K562 (cell line): ENCODE measurements around the gene GLRX5. TPM values are rescaled to one million over a fixed set of nuclear protein-coding genes. Genes with fewer than 3 reads are reported as not detected.

Experiments
- ATF3 ChIP-seq, 2 experiments: fragments of 450-650 bp in 1 of 2; sonication (generic) in 1 of 2; formaldehyde crosslinking in 1 of 2; IDR thresholded peaks in 1 of 2; conservative IDR thresholded peaks in 1 of 2; 2 replicates each; pipeline versions ENCODE4 v1.6.1 to v1.8.1; 2016 to 2023; ENCODE audit warnings: mild to moderate bottlenecking in 2 of 2, moderate library complexity in 2 of 2, inconsistent platforms in 1 of 2, missing genetic modification reagents in 1 of 2
- CEBPG ChIP-seq, 3 experiments: fragments of 200-800 bp in 1 of 3; sonication (Bioruptor generic) in 1 of 3; sonication (generic) in 1 of 3; formaldehyde crosslinking in 1 of 3; IDR thresholded peaks in 2 of 3; conservative IDR thresholded peaks in 1 of 3; 2 replicates each; pipeline versions ENCODE4 v1.6.1 to v1.8.0; 2016 to 2022; ENCODE audit warnings: missing compliant biosample characterization in 2 of 3, missing genetic modification characterization in 2 of 3, mild to moderate bottlenecking in 1 of 3, missing genetic modification reagents in 1 of 3
- EGR1 ChIP-seq: fragments of 450-650 bp; conservative IDR thresholded peaks from 2 replicates; pipeline ENCODE4 v1.6.1; 2017; ENCODE audit warnings: mild to moderate bottlenecking
- HINFP ChIP-seq: fragments of 450-650 bp; conservative IDR thresholded peaks from 2 replicates; pipeline ENCODE4 v1.6.1; 2016; ENCODE audit warnings: missing genetic modification characterization, low read depth, mild to moderate bottlenecking, control low read depth, missing compliant biosample characterization
- IRF9 ChIP-seq: fragments of 450-650 bp; IDR thresholded peaks from 2 replicates; pipeline ENCODE4 v1.6.1; 2016; ENCODE audit warnings: missing biosample characterization, missing genetic modification characterization
- JUND ChIP-seq, 2 experiments: IDR thresholded peaks; 2 replicates in 1 of 2; 3 replicates in 1 of 2; pipeline ENCODE4 v1.6.1; 2011; ENCODE audit warnings: borderline replicate concordance in 2 of 2, low read depth in 2 of 2, low read length in 2 of 2, improper control_type of control experiment in 1 of 2, missing biosample characterization in 1 of 2, missing genetic modification characterization in 1 of 2, missing genetic modification reagents in 1 of 2
- KLF6 ChIP-seq: fragments of 250-450 bp; sonication (Bioruptor Pico); IDR thresholded peaks from 2 replicates; pipeline ENCODE4 v1.4.0; 2020; ENCODE audit warnings: mild to moderate bottlenecking, moderate library complexity, borderline replicate concordance
- MECOM ChIP-seq: fragments of 250-450 bp; sonication (Bioruptor Pico); IDR thresholded peaks from 2 replicates; pipeline ENCODE4 v1.8.0; 2022; ENCODE audit warnings: inconsistent platforms
- NFRKB ChIP-seq: fragments of 450-650 bp; IDR thresholded peaks from 2 replicates; pipeline ENCODE4 v1.6.1; 2016; ENCODE audit warnings: low read depth
- PHF8 ChIP-seq: fragments of 200-600 bp; sonication (generic); IDR thresholded peaks from 2 replicates; pipeline ENCODE4 v1.6.1; 2012; ENCODE audit warnings: mixed run types, mild to moderate bottlenecking, inconsistent platforms, low read length, moderate library complexity, borderline replicate concordance
- PTTG1 ChIP-seq: fragments of 450-650 bp; IDR thresholded peaks from 2 replicates; pipeline ENCODE4 v1.6.1; 2016; ENCODE audit warnings: low read depth, mild to moderate bottlenecking, missing genetic modification characterization, missing compliant biosample characterization
- ZBTB7A ChIP-seq: IDR thresholded peaks from 2 replicates; pipeline ENCODE4 v1.6.1; 2011; ENCODE audit warnings: low read depth, mild to moderate bottlenecking, low read length, moderate library complexity, borderline replicate concordance; ENCODE audit not compliant: control insufficient read depth
- ZSCAN32 ChIP-seq: fragments of 450-650 bp; formaldehyde crosslinking; IDR thresholded peaks from 2 replicates; pipeline ENCODE4 v1.4.0; 2020; ENCODE audit warnings: mild to moderate bottlenecking, moderate library complexity
- polyA plus RNA-seq, 8 experiments: library from polyadenylated mRNA; depleted of rRNA in 4 of 8; stranded (reverse) in 5 of 8; unstranded in 3 of 8; fragments of >200 nt; fragmentation: Nextera tagmentation in 2 of 8; fragmentation: Illumina TruSeq in 1 of 8; extraction: Ambion mirVana in 2 of 8; extraction: Trizol in 1 of 8; gene quantifications; 2 replicates each; pipeline versions ENCODE4 v1.2.1 to v1.2.3, GENCODE V29; 2011 to 2014; ENCODE audit warnings: inconsistent platforms in 1 of 8, missing spikeins in 1 of 8
- total RNA-seq, 7 experiments: library from RNA; depleted of rRNA in 6 of 7; stranded (reverse); fragments of >200 nt in 6 of 7; fragmentation: Illumina TruSeq in 2 of 7; extraction: Trizol in 2 of 7; gene quantifications; 2 replicates each; pipeline versions ENCODE4 v1.2.1 to v1.2.3, GENCODE V29; 2011 to 2021; ENCODE audit warnings: low replicate concordance in 1 of 7
- TF ChIP-seq, protein P1 (sequence below): fragments of 250-450 bp; sonication (Bioruptor Pico); IDR thresholded peaks from 2 replicates; pipeline ENCODE4 v1.4.0; 2020; ENCODE audit warnings: mild to moderate bottlenecking, moderate library complexity, borderline replicate concordance

Gene GLRX5
- total and polyA plus RNA-seq, 9 of the 15 experiments (the other 6 are each of a cell fraction or from before 2014, with no cell fraction given) = 16.7 to 96.8 (median 66.8) TPM

DNA sequence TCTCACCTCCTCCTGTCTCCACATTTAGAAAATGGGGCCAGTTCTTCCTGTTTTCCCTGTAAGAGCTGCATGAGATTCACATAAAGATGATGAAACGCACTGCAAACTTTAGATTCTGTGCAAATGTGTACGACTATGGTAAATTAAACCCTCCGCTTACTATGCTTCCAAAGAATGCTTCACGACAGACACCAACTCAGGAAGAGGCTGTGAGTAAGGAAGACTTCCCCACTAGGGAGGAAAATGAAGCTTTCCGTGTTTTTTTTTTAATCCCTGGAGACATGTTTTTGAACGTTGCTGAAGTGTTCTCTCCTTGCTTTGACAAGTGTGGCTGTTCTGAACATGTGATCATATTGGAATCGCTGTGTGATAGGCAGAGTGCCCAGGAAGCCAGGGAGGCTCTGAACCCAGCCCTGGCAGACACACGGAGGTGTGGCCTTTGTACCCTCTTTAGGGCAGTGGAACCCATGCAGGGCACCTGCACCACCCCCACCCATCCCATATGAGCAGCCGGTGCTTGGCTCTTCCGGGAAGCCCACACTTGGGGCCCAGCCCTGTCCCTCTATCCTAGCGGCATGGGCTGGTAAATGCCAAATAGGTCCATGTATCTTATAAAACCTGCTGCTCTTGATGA is 10.9 kb upstream of the GLRX5 start (continued):
- TF ChIP-seq CEBPG (CRISPR knock-in tag; IDR thresholded peaks at IDR 0.05) (peak; percentile 94), CEBPG (tag; conservative IDR thresholded peaks at IDR 0.05 in 1 of 2, IDR thresholded peaks at IDR 0.05 in 1 of 2) (peak; percentile 84 to 98), NFRKB (peak; percentile 72; the same call in 1 of the 2 replicates), JUND (IDR thresholded peaks at IDR 0.05; ENCODE audit: borderline replicate concordance, low read depth, low read length) (peak; percentile 74), JUND (tag; IDR thresholded peaks at IDR 0.05; ENCODE audit: borderline replicate concordance, low read depth, low read length) (no peak), ZSCAN32 (CRISPR knock-in tag) (peak; percentile 69), IRF9 (tag) (peak; percentile 26; the same call in 1 of the 2 replicates), HINFP (tag) (no peak), ZBTB7A (no peak), EGR1 (no peak), MECOM (CRISPR knock-in tag) (peak; percentile 20; the same call in 1 of the 2 replicates), KLF6 (CRISPR knock-in tag) (0 out of 2 replicates have a peak, but pooled peaks have one; percentile 38), PTTG1 (tag) (no peak), ATF3 (IDR thresholded peaks at IDR 0.05) (peak; percentile 86), ATF3 (CRISPR knock-in tag; conservative IDR thresholded peaks at IDR 0.05) (no peak), PHF8 (0 out of 2 replicates have a peak, but pooled peaks have one; percentile 15)
- TF ChIP-seq, protein P1, sequence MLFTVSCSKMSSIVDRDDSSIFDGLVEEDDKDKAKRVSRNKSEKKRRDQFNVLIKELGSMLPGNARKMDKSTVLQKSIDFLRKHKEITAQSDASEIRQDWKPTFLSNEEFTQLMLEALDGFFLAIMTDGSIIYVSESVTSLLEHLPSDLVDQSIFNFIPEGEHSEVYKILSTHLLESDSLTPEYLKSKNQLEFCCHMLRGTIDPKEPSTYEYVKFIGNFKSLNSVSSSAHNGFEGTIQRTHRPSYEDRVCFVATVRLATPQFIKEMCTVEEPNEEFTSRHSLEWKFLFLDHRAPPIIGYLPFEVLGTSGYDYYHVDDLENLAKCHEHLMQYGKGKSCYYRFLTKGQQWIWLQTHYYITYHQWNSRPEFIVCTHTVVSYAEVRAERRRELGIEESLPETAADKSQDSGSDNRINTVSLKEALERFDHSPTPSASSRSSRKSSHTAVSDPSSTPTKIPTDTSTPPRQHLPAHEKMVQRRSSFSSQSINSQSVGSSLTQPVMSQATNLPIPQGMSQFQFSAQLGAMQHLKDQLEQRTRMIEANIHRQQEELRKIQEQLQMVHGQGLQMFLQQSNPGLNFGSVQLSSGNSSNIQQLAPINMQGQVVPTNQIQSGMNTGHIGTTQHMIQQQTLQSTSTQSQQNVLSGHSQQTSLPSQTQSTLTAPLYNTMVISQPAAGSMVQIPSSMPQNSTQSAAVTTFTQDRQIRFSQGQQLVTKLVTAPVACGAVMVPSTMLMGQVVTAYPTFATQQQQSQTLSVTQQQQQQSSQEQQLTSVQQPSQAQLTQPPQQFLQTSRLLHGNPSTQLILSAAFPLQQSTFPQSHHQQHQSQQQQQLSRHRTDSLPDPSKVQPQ = no peak
